H9 (cell line): ENCODE results near the gene ANKRD49. TPM values are rescaled to one million over a fixed set of nuclear protein-coding genes. Genes with fewer than 3 reads are reported as not detected.
A peak's percentile ranks its signal among the peaks of the same experiment; 100 is the strongest.

Experiments used
- DNase-seq: peaks from one replicate; pipeline ENCODE4 v3.0.0-alpha.2; 2017
- H2AFZ ChIP-seq: one replicate; pipeline ENCODE4 v1.6.1; 2013; ENCODE audit warnings: mild to moderate bottlenecking, low read length, control low read depth, moderate library complexity
- H2AK5ac ChIP-seq: 2 replicates; pipeline ENCODE4 v1.6.1; 2013; ENCODE audit warnings: low read length, control low read depth, mixed read lengths; ENCODE audit not compliant: insufficient read length
- H2BK120ac ChIP-seq: one replicate; pipeline ENCODE4 v1.6.1; 2013; ENCODE audit warnings: low read depth, mild to moderate bottlenecking, low read length, control low read depth, inconsistent platforms; ENCODE audit not compliant: poor library complexity, severe bottlenecking
- H2BK12ac ChIP-seq: 2 replicates; pipeline ENCODE4 v1.6.1; 2013; ENCODE audit warnings: low read length, control low read depth, mixed read lengths, low read depth; ENCODE audit not compliant: insufficient read length
- H2BK15ac ChIP-seq: 2 replicates; pipeline ENCODE4 v1.6.1; 2013; ENCODE audit warnings: low read depth, low read length, control low read depth
- H2BK20ac ChIP-seq: one replicate; pipeline ENCODE4 v1.6.1; 2013; ENCODE audit warnings: low read depth, mild to moderate bottlenecking, low read length, control low read depth, inconsistent platforms; ENCODE audit not compliant: poor library complexity, severe bottlenecking
- H2BK5ac ChIP-seq: 2 replicates; pipeline ENCODE4 v1.6.1; 2013; ENCODE audit warnings: low read length, control low read depth, mixed read lengths; ENCODE audit not compliant: insufficient read length
- H3K14ac ChIP-seq: 2 replicates; pipeline ENCODE4 v1.6.1; 2013; ENCODE audit warnings: low read length, control low read depth; ENCODE audit not compliant: insufficient read depth
- H3K18ac ChIP-seq: 2 replicates; pipeline ENCODE4 v1.6.1; 2013; ENCODE audit warnings: low read depth, mild to moderate bottlenecking, mixed read lengths, low read length, control low read depth; ENCODE audit not compliant: insufficient read length
- H3K23ac ChIP-seq: 2 replicates; pipeline ENCODE4 v1.6.1; 2013; ENCODE audit warnings: low read length, control low read depth, mixed read lengths, low read depth; ENCODE audit not compliant: insufficient read length
- H3K23me2 ChIP-seq: 2 replicates; pipeline ENCODE4 v1.6.1; 2013; ENCODE audit warnings: low read depth, mild to moderate bottlenecking, mixed read lengths, low read length, control low read depth; ENCODE audit not compliant: insufficient read length, poor library complexity, severe bottlenecking
- H3K27ac ChIP-seq: 2 replicates; pipeline ENCODE4 v1.5.1; 2013; ENCODE audit warnings: low read length, control low read depth, mixed read lengths, low read depth; ENCODE audit not compliant: insufficient read length
- H3K27me3 ChIP-seq: 2 replicates; pipeline ENCODE4 v1.6.1; 2013; ENCODE audit warnings: low read length, control low read depth, inconsistent platforms; ENCODE audit not compliant: insufficient read depth
- H3K4ac ChIP-seq: 2 replicates; pipeline ENCODE4 v1.6.1; 2013; ENCODE audit warnings: low read depth, mild to moderate bottlenecking, control low read depth, inconsistent platforms, low read length, moderate library complexity
- H3K4me1 ChIP-seq: 2 replicates; pipeline ENCODE4 v1.6.1; 2013; ENCODE audit warnings: low read length, control low read depth, inconsistent platforms; ENCODE audit not compliant: insufficient read depth
- H3K4me2 ChIP-seq: 2 replicates; pipeline ENCODE4 v1.6.1; 2013; ENCODE audit warnings: low read length, control low read depth, mixed read lengths; ENCODE audit not compliant: insufficient read length, insufficient read depth
- H3K56ac ChIP-seq: 2 replicates; pipeline ENCODE4 v1.6.1; 2013; ENCODE audit warnings: low read depth, mild to moderate bottlenecking, mixed read lengths, low read length, control low read depth; ENCODE audit not compliant: insufficient read length
- H3K79me1 ChIP-seq: 2 replicates; pipeline ENCODE4 v1.6.1; 2013; ENCODE audit warnings: low read depth, mild to moderate bottlenecking, moderate library complexity, low read length, control low read depth, inconsistent platforms; ENCODE audit not compliant: insufficient read depth, poor library complexity, severe bottlenecking
- H3K79me2 ChIP-seq: 2 replicates; pipeline ENCODE4 v1.6.1; 2013; ENCODE audit warnings: low read length, control low read depth, inconsistent platforms; ENCODE audit not compliant: insufficient read depth
- H3K9ac ChIP-seq: 2 replicates; pipeline ENCODE4 v1.6.1; 2013; ENCODE audit warnings: low read length, control low read depth, mixed read lengths; ENCODE audit not compliant: insufficient read length; ENCODE audit errors: extremely low read depth
- H3K9me3 ChIP-seq: one replicate; pipeline ENCODE4 v1.6.1; 2013; ENCODE audit warnings: low read depth, low read length, inconsistent platforms; ENCODE audit not compliant: control insufficient read depth
- H3T11ph ChIP-seq: one replicate; pipeline ENCODE4 v1.6.1; 2013; ENCODE audit warnings: mild to moderate bottlenecking, low read length, control low read depth, inconsistent platforms
- H4K20me1 ChIP-seq: one replicate; pipeline ENCODE4 v1.6.1; 2013; ENCODE audit not compliant: control insufficient read depth, insufficient read length, insufficient read depth
- H4K5ac ChIP-seq: 2 replicates; pipeline ENCODE4 v1.6.1; 2013; ENCODE audit warnings: low read depth, mild to moderate bottlenecking, mixed read lengths, low read length, control low read depth; ENCODE audit not compliant: insufficient read length
- H4K8ac ChIP-seq: replicated peaks from 2 replicates; pipeline ENCODE4 v1.6.1; 2013; ENCODE audit warnings: low read length, control low read depth, mixed read lengths, low read depth; ENCODE audit not compliant: insufficient read length
- H4K91ac ChIP-seq: 2 replicates; pipeline ENCODE4 v1.6.1; 2013; ENCODE audit warnings: low read depth, mild to moderate bottlenecking, moderate library complexity, mixed read lengths, low read length, control low read depth; ENCODE audit not compliant: insufficient read length
- H3K27ac Mint-ChIP-seq, 3 experiments: 2 replicates in 2 of 3; 3 replicates in 1 of 3; pipeline ENCODE4 v1.8.0; 2020 to 2021; ENCODE audit warnings: mixed read lengths in 3 of 3, mild to moderate bottlenecking in 1 of 3, moderate library complexity in 1 of 3
- H3K27me3 Mint-ChIP-seq: 2 replicates; pipeline ENCODE4 v1.8.0; 2021; ENCODE audit warnings: low read depth, mild to moderate bottlenecking, moderate library complexity, mixed read lengths
- H3K36me3 Mint-ChIP-seq, 3 experiments: 2 replicates in 2 of 3; 3 replicates in 1 of 3; pipeline ENCODE4 v1.8.0; 2020 to 2021; ENCODE audit warnings: low read depth in 3 of 3, mixed read lengths in 3 of 3; ENCODE audit not compliant: insufficient read depth in 1 of 3
- H3K4me1 Mint-ChIP-seq, 2 experiments: 2 replicates each; pipeline ENCODE4 v1.8.0; 2020; ENCODE audit warnings: mixed read lengths in 2 of 2
- H3K4me3 Mint-ChIP-seq, 2 experiments: 2 replicates in 1 of 2; 3 replicates in 1 of 2; pipeline ENCODE4 v1.8.0; 2020 to 2021; ENCODE audit warnings: mild to moderate bottlenecking in 2 of 2, mixed read lengths in 2 of 2, moderate library complexity in 1 of 2
- H3K9me3 Mint-ChIP-seq, 2 experiments: 2 replicates in 1 of 2; 3 replicates in 1 of 2; pipeline ENCODE4 v1.8.0; 2020; ENCODE audit warnings: mild to moderate bottlenecking in 2 of 2, mixed read lengths in 2 of 2, moderate library complexity in 1 of 2
- WGBS: extraction: QIAGEN DNeasy Blood & Tissue Kit; methylation state at CpG from one replicate; pipeline ENCODE4 v1.1.7; 2013; ENCODE audit warnings: missing lambda C conversion rate, low lambda C conversion rate, mixed read lengths; ENCODE audit not compliant: insufficient read length; ENCODE audit errors: extremely low coverage; 5-methylcytosine and 5-hydroxymethylcytosine counted together
- total RNA-seq: library from RNA; stranded (reverse); gene quantifications from 2 replicates; pipeline ENCODE4 v1.2.1, GENCODE V29; 2021
- TF ChIP-seq, protein P1 (sequence below): fragments of 200-600 bp; sonication (generic); conservative IDR thresholded peaks from 3 replicates; pipeline ENCODE4 v1.8.0; 2021; ENCODE audit warnings: antibody characterized with exemption, mild to moderate bottlenecking

Gene ANKRD49
- total RNA-seq, 1 experiment from 2014 or later: 13.8 TPM

DNA sequence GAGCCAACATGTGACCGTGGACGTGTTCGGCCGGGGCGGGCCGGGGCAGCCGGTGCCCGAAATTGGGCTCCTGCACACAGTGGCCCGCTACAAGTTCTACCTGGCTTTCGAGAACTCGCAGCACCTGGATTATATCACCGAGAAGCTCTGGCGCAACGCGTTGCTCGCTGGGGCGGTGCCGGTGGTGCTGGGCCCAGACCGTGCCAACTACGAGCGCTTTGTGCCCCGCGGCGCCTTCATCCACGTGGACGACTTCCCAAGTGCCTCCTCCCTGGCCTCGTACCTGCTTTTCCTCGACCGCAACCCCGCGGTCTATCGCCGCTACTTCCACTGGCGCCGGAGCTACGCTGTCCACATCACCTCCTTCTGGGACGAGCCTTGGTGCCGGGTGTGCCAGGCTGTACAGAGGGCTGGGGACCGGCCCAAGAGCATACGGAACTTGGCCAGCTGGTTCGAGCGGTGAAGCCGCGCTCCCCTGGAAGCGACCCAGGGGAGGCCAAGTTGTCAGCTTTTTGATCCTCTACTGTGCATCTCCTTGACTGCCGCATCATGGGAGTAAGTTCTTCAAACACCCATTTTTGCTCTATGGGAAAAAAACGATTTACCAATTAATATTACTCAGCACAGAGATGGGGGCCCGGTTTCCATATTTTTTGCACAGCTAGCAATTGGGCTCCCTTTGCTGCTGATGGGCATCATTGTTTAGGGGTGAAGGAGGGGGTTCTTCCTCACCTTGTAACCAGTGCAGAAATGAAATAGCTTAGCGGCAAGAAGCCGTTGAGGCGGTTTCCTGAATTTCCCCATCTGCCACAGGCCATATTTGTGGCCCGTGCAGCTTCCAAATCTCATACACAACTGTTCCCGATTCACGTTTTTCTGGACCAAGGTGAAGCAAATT is 51.7 kb downstream of the ANKRD49 start:
- Histone ChIP-seq H3K79me2 (peaks cover 2% of the 10 kb centered on the region; the same call in 1 of the 2 replicates), H2BK12ac (no peak overlapping the region), H3K9ac (no peak overlapping the region), H2BK5ac (no peak overlapping the region), H3K79me1 (no peaks in the 10 kb centered on the region), H3K23ac (no peak overlapping the region), H4K5ac (no peak overlapping the region), H4K20me1 (no peaks in the 10 kb centered on the region), H3K18ac (no peak overlapping the region), H2AK5ac (no peak overlapping the region), H2BK20ac (no peak overlapping the region), H2AFZ (no peak overlapping the region), H3K27me3 (peaks cover 9% of the 10 kb centered on the region; the same call in 1 of the 2 replicates), H3K14ac (0 out of 2 replicates have a peak overlapping the region, but pooled peaks have one; percentile 4), H4K8ac (no peak overlapping the region), H3K4me2 (peak overlapping the region; percentile 47), H3T11ph (no peak overlapping the region), H3K56ac (no peak overlapping the region), H3K27ac (no peak overlapping the region), H4K91ac (no peak overlapping the region), H3K4ac (no peak overlapping the region), H2BK120ac (no peak overlapping the region), H2BK15ac (no peak overlapping the region), H3K9me3 (no peaks in the 10 kb centered on the region), H3K4me1 (no peaks in the 10 kb centered on the region; the same call in none of the 2 replicates), H3K23me2 (peaks cover 15% of the 10 kb centered on the region)
- no CpG with 5 or more reads among the region's 54 CpGs for WGBS
- H3K27me3 Mint-ChIP-seq: peaks cover 23% of the 10 kb centered on the region
- peaks cover 21 to 31% of the 10 kb centered on the region in 2 experiments for H3K4me1 Mint-ChIP-seq
- DNase-seq: peak; percentile 41
- H3K36me3 Mint-ChIP-seq: peaks cover 0 to 5% (median 0%) of the 10 kb centered on the region in 3 experiments; a peak in 1 of 7 replicates
- peak overlapping the region in 1 of 3 experiments; percentile 31; a peak in 1 of 7 replicates for H3K27ac Mint-ChIP-seq
- TF ChIP-seq, protein P1, sequence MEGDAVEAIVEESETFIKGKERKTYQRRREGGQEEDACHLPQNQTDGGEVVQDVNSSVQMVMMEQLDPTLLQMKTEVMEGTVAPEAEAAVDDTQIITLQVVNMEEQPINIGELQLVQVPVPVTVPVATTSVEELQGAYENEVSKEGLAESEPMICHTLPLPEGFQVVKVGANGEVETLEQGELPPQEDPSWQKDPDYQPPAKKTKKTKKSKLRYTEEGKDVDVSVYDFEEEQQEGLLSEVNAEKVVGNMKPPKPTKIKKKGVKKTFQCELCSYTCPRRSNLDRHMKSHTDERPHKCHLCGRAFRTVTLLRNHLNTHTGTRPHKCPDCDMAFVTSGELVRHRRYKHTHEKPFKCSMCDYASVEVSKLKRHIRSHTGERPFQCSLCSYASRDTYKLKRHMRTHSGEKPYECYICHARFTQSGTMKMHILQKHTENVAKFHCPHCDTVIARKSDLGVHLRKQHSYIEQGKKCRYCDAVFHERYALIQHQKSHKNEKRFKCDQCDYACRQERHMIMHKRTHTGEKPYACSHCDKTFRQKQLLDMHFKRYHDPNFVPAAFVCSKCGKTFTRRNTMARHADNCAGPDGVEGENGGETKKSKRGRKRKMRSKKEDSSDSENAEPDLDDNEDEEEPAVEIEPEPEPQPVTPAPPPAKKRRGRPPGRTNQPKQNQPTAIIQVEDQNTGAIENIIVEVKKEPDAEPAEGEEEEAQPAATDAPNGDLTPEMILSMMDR: no peak
- no peaks in the 10 kb centered on the region for H3K9me3 Mint-ChIP-seq
- peak overlapping the region; percentile 65 to 80 for H3K4me3 Mint-ChIP-seq
